SK-N-MC (cell line): Measurements from ENCODE around the gene HOXB4.

Experiments used
- EZH2 ChIP-seq: fragments of 200-600 bp; sonication (generic); IDR thresholded peaks from one replicate; pipeline ENCODE4 v1.6.1; 2017; ENCODE audit warnings: antibody characterized with exemption
- FOXP2 ChIP-seq: optimal IDR thresholded peaks from 2 replicates; pipeline ENCODE3; 2011; ENCODE audit warnings: mild to moderate bottlenecking, moderate library complexity; ENCODE audit not compliant: insufficient read depth; ENCODE audit errors: extremely low read length, control extremely low read depth
- POLR2AphosphoS5 ChIP-seq: IDR thresholded peaks from 2 replicates; pipeline ENCODE4 v1.6.1; 2012; ENCODE audit warnings: mild to moderate bottlenecking, low read depth, low read length, borderline replicate concordance

DNA sequence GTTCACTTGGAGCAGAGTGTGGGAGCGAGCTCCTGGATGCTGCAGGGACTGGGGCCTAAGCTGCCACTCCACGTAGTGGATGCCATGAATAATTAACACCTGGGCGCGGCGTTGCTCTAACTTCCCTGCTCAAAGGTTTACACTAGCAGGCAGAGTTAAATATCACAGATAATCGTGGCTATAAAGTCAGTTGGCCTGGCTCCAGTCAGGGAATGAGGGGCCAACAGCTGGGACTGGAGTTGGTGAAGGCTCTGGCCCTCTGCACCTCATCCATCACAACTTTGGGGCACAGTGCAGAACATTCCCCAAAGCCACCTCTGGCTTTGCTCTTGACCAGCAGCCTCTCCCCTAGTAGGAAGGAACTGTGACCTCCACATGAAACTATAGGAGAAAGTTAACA is 10.9 kb downstream of the HOXB4 start:
- TF ChIP-seq POLR2AphosphoS5: no peak
- TF ChIP-seq EZH2: no peak
- TF ChIP-seq FOXP2: no peak
